Measurements from ENCODE around the gene HIP1. TPM values are rescaled to one million over a fixed set of nuclear protein-coding genes. Genes with fewer than 3 reads are reported as not detected.
A peak's percentile ranks its signal among the peaks of the same experiment; 100 is the strongest.

Gene HIP1
- total and polyA plus RNA-seq, 9 of the 15 experiments (the other 6 are each of a cell fraction or from before 2014, with no cell fraction given): 2.4 to 13.7 (median 9.5) TPM

- TF ChIP-seq CBX2 (IDR thresholded peaks at IDR 0.05; ENCODE audit: insufficient read depth, low read length, poor library complexity, severe bottlenecking): no peak
- TF ChIP-seq SPI1 (IDR thresholded peaks at IDR 0.05; ENCODE audit: borderline replicate concordance, low read depth, low read length): peak; percentile 85
- no peak for TF ChIP-seq ZKSCAN3 (CRISPR knock-in tag; IDR thresholded peaks at IDR 0.05)
- no peak for TF ChIP-seq NFE2L1 (tag; IDR thresholded peaks at IDR 0.05; ENCODE audit: borderline replicate concordance, low read depth)
- no peak for TF ChIP-seq ARID3A (IDR thresholded peaks at IDR 0.05; ENCODE audit: borderline replicate concordance, low read depth, low read length)
- no peak for TF ChIP-seq ARHGAP35 (IDR thresholded peaks at IDR 0.05; ENCODE audit: partially characterized antibody)
- TF ChIP-seq NR2C2 (CRISPR knock-in tag; IDR thresholded peaks at IDR 0.05): no peak
- peak; percentile 44; the same call in 1 of the 2 replicates for TF ChIP-seq NR2C2 (tag; IDR thresholded peaks at IDR 0.05)
- TF ChIP-seq ZSCAN32 (CRISPR knock-in tag; IDR thresholded peaks at IDR 0.05): no peak
- no peak for TF ChIP-seq ZNF57 (CRISPR knock-in tag; IDR thresholded peaks at IDR 0.05)
- peak; percentile 88 for TF ChIP-seq ZSCAN29 (IDR thresholded peaks at IDR 0.05)
- no peak for TF ChIP-seq PHB (CRISPR knock-in tag; IDR thresholded peaks at IDR 0.05)
- TF ChIP-seq ZNF780A (CRISPR knock-in tag; IDR thresholded peaks at IDR 0.05): no peak
- TF ChIP-seq XRCC4 (IDR thresholded peaks at IDR 0.05; ENCODE audit: extremely low read depth, insufficient read depth, insufficient read length): no peak
- no peak for TF ChIP-seq NKRF (IDR thresholded peaks at IDR 0.05; ENCODE audit: borderline replicate concordance)
- TF ChIP-seq ZBTB12 (CRISPR knock-in tag; IDR thresholded peaks at IDR 0.05): no peak
- peak; percentile 61 for TF ChIP-seq ZBTB33 (CRISPR knock-in tag; IDR thresholded peaks at IDR 0.05)
These were observed 444 bp upstream of the HIP1 start (continued) for GRCh38 chr7:75738975-75739795.
